HG02571 (cell line): ENCODE data around the gene BRMS1.
"Not testable (repeated sequence)": the region's sequence is repeated elsewhere in the genome, so short reads cannot be mapped to it uniquely, and the experiment has no call there.

Source experiments
- ATAC-seq: cut with Tn5 transposase; IDR thresholded peaks from one replicate; pipeline ENCODE4 v1.9.1; 2021; ENCODE audit warnings: mild to moderate bottlenecking, moderate library complexity; ENCODE audit not compliant: unreplicated experiment

The BRMS1 gene

GRCh38 chr11:66311965-66312548, 32.8 kb downstream of the BRMS1 start:
- peak; percentile 66 for ATAC-seq

DNA sequence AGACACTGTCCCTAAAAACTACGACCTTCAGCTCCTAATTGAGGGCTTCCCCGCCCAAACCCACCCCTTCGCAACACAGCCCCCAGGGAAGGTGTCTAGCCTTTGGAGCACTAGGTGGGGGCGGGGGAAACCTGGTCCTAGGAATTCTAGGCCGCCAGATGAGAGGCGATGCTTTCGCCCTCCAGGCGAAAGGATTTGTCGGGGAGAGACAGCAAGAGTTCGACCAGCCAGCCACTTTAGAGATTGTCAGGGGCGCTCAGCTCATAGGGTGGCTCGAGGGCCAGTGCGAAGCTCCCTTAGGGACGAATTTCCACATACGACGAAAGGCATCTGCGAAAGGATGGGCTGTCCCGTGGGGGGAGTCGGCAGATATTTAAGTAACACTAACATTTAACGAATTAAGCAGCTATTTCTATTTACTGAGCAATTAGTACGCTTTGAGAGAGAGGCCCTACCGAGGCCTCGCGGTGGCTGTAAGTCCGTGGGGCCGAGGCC, 33.4 kb downstream of the BRMS1 start:
- ATAC-seq, result no peak

DNA sequence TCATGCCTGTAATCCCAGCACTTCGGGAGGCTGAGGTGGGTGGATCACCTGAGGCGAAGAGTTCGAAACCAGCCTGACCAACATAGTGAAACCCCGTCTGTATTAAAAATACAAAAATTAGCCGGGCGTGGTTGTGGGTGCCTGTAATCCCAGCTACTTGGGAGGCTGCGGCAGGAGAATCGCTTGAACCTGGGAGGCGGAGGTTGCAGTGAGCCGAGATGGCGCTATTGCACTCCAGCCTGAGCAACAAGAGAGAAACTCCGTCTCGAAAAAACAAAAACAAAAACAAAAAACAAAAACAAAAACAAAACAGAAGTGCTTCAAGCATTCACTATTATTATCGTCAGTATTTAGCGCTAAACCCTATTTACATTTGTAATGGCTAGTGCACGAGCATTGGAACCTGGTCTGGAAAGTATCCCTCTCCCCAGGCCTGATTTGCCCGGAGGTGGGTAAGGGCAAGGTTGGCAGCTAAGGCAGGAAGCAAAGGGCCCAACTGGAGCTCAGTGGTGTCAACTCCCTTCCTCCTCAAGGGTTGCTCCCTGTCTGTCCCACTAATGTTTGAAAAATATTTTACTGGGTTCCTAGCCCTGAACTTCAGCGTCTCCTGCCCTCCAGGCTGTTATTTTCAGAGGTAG, 34.0 kb downstream of the BRMS1 start:
- ATAC-seq, result not testable (repeated sequence)

GRCh38 chr11:66310324-66310723, 34.6 kb downstream of the BRMS1 start:
- ATAC-seq, result no peak

- no peak for ATAC-seq
These were observed 35.4 kb downstream of the BRMS1 start for GRCh38 chr11:66309475-66309874.

DNA sequence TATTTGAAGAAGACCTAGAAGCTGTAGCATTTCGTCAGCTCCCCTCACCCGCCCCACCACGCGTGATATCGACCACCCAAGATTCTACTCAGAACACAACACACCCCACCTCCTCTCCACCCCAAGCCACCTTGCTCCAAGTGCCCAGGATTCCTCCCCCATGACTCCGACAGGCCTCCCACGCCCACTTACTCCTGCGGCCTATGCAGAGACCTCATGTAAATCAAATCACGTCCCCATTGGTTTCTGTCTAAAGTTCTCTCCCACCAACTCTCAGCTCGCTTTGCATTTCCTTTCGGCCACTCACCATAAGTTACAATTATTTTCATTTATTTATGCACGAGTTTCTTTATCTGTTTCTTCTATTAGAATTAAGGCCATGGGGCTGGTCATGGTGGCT, 42.2 kb downstream of the BRMS1 start:
- ATAC-seq, result no peak

DNA sequence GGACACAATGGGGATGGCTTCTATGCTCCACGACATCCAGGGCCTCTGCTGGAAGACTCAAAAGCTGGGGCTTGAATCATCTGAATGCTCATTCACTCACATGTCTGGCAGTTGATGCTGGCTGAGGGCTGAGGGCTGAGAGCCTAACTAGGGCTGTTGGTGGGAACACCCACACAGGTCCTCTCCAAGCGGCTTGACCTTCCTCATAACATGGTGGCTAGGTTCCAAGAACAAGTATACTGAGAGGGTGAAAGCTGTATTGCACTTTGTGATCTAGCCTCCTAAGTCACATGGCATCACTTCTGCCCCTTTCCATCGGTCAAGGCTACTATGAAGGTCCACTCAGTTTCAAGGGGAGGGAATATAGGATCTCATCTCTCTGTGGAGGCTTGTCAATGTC, 45.7 kb downstream of the BRMS1 start:
- ATAC-seq, result no peak

DNA sequence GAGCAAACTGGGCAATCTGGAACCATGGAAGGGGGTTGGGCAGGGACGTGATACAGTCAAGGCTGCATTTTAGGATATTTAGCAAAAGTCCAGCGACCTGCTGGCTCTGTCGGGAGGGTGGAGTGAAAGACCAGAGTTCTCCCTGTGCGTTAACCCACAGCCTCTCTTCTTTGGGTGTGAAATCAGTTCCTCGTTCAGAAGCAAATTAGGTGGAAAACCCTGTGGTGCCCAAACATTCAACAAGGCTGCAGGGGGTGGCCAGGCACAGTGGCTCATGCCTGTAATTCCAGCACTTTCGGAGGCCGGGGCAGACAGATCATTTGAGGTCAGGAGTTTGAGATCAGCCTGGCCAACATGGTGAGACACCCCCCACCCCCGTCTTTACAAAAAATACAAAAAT, 47.3 kb downstream of the BRMS1 start:
- ATAC-seq, result no peak

GRCh38 chr11:66294626-66295620, 50.0 kb downstream of the BRMS1 start:
- no peak for ATAC-seq

DNA sequence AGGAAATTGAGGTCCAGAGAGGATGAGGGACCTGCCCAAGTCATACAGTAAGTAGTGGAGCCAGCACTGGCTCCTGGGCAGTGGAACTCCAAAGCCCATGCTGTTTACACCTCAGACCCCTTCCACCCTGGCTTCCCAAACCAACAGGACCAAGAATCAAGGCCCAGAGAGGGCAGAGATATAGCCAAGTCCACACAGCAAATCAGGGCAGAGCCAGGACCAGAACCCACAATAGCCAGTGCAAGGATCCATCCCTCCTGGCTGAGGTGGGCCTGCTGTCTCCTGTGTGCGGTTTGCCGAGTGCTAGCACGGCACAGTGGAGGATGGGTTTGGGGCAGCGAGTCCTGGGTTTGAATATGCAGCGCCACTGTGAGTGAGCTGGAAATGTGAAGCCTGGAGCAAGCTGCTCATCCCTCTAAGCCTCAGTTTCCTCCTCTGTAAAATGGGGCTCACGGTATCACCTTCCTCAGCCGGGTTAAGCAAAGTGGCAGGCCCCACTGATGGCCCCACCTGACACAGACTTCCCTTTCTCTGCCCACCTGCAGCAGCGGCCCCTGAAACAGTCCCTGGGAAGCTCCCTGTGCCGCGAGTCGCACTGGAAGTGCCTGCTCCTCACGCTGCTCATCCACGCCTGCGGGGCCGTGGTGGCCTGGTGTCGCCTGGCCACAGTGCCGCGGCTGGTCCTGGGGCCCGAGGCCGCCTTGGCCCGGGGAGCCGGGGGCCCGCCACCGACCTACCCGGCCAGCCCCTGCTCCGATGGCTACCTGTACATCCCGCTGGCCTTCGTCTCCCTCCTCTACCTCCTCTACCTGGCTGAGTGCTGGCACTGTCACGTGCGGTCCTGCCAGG, 50.9 kb downstream of the BRMS1 start:
- no peak for ATAC-seq

GRCh38 chr11:66293352-66293751, 51.6 kb downstream of the BRMS1 start:
- ATAC-seq, result no peak

GRCh38 chr11:66292543-66293332, 52.2 kb downstream of the BRMS1 start:
- no peak for ATAC-seq

- ATAC-seq, result no peak
These were observed 53.0 kb downstream of the BRMS1 start, which contains the start of gene TMEM151A for GRCh38 chr11:66291706-66292542. TMEM151A (plus strand) TSS chr11:66291894; CDS start chr11:66292014, 120 bp downstream.

GRCh38 chr11:66291303-66291705, 53.6 kb downstream of the BRMS1 start:
- no peak for ATAC-seq

DNA sequence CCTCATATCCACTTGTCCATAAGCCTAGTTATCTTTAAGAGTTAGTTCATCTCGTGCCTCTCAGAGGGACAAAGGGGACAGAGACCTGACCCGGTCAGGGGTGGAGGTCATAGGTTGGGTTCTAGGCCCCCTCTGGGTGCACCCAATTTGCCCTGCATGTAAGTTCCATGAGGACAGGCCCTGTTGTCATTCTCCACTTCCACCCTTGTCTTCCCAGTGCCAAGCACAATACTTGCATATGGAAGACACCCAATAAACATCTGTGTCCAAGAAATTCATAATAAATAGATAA, 54.6 kb downstream of the BRMS1 start:
- ATAC-seq, result no peak

DNA sequence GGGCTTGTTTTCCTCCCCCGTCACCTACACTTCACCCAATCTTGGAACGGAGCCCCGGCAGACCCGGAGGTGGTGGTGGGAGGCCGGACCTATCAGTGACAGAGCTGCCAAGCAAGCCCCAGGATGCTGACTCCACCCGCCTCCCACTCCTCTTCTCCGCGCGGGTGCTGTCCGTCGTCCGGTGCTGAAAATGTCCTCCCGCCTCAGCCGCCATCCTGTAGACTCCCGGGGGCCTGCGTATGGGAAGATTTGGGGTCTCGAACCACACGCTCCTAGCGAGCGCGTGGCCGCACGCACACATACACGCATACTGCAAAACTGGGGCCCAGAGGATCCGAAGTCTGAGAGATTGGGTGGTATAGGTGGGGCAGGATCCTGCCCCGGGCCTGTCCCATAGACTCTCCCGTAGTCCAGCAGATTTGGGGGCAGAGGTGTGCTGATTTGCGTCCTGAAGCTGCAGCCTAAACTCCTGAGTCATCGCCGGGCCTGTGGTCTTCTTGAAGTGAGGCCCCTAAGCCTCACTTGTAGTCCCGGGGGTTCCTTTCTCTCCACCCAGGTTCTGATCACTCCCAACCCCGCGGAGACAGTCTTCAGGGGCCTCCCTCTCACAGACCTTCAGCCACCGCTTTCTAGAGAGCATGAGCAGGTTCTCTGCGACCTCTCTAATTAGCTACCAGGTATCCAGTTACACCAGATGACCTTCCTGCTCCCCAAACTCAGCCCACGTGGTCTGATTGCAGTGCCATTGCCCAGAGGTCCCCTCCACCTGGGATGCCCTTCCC, 55.2 kb downstream of the BRMS1 start:
- peak; percentile 27 for ATAC-seq

GRCh38 chr11:66288671-66289547, 56.0 kb downstream of the BRMS1 start, which contains the start of gene YIF1A:
YIF1A (minus strand) TSS chr11:66289143; CDS start chr11:66288985, 158 bp downstream.
- ATAC-seq, result peak; percentile 89
